Erythroblast (primary cell): Measurements from ENCODE around the gene REP15.
"Not testable (repeated sequence)": the region's sequence is repeated elsewhere in the genome, so short reads cannot be mapped to it uniquely, and the experiment has no call there.

ENCODE experiments used
- GATA1 ChIP-seq: IDR thresholded peaks from 2 replicates; pipeline ENCODE4 v1.6.1; 2011; ENCODE audit warnings: low read depth, mild to moderate bottlenecking, control low read depth, low read length, moderate library complexity
- POLR2A ChIP-seq: IDR thresholded peaks from 2 replicates; pipeline ENCODE4 v1.6.1; 2011; ENCODE audit warnings: mild to moderate bottlenecking, low read length

DNA sequence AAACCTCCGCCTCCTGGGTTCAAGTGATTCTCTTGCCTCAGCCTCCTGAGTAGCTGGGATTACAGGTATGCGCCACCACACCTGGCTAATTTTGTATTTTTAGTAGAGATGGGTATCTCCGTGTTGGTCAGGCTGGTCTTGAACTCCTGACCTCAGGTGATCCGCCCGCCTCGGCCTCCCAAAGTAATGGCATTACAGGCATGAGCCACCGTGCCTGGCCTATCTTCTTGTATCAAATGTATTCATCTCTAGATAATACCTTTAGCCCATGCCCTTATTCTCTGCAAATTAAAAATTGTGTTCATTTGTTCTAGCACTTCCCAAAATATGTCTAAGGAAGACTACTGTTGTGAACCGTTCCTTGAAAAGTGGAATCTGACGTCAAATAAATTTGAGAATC lies 38.1 kb downstream of the REP15 start:
- TF ChIP-seq POLR2A, GATA1: not testable (repeated sequence)
